HepG2 (cell line): ENCODE data around the gene PMS2. TPM values are rescaled to one million over a fixed set of nuclear protein-coding genes. Genes with fewer than 3 reads are reported as not detected.
"Not testable (repeated sequence)": the region's sequence is repeated elsewhere in the genome, so short reads cannot be mapped to it uniquely, and the experiment has no call there.

Experiments
- ATAC-seq: fragments of 200-7000 bp; cut with Tn5 transposase; 3 replicates; pipeline ENCODE4 v1.9.1; 2020; ENCODE audit warnings: mild to moderate bottlenecking, moderate library complexity
- BruUV-seq: library from RNA; stranded (reverse); fragments of 400-500 nt; replicated peaks from 2 replicates; lab custom pipeline; 2021; lab: Mats Ljungman, UMichigan
- CTCF ChIA-PET: fragments of 300-600 bp; formaldehyde crosslinking; extraction: SDS; loops from one replicate; lab custom pipeline; 2021; ENCODE audit warnings: low total read pairs, inconsistent platforms, low intra/inter-chr PET ratio; lab: Yijun Ruan, JAX
- POLR2A ChIA-PET: fragments of 350-600 bp; sonication (Branson Sonifier 250); formaldehyde crosslinking; loops from one replicate; lab custom pipeline; 2020; ENCODE audit warnings: antibody characterized with exemption, inconsistent platforms; lab: Yijun Ruan, JAX
- DNase-seq: peaks from one replicate; pipeline ENCODE4 v3.0.0-alpha.2; 2015; ENCODE audit warnings: low spot score
- FAIRE-seq: peaks from 3 replicates; lab custom pipeline; 2011; peaks lifted over from hg19 to GRCh38; lab: Jason Lieb, UNC
- H2AFZ ChIP-seq: one replicate; pipeline ENCODE4 v1.6.1; 2011; ENCODE audit warnings: low read length, inconsistent platforms
- H3K27ac ChIP-seq: fragments of 300-600 bp; 3 replicates; pipeline ENCODE4 v1.8.0; 2011; ENCODE audit warnings: mixed run types, mild to moderate bottlenecking, mixed read lengths, low read length, inconsistent platforms; ENCODE audit not compliant: insufficient read depth; ENCODE audit errors: extremely low read length
- H3K27me3 ChIP-seq, 2 experiments: fragments of 200-600 bp in 1 of 2; 2 replicates in 1 of 2; 3 replicates in 1 of 2; pipeline versions ENCODE4 v1.6.0 to v1.8.0; 2011; ENCODE audit warnings: low read length in 2 of 2, mild to moderate bottlenecking in 2 of 2, moderate library complexity in 2 of 2, inconsistent platforms in 1 of 2; ENCODE audit not compliant: insufficient read depth in 2 of 2, control insufficient read depth in 1 of 2
- H3K36me3 ChIP-seq, 2 experiments: fragments of 200-600 bp in 1 of 2; replicated peaks in 1 of 2; 2 replicates in 1 of 2; 3 replicates in 1 of 2; pipeline versions ENCODE4 v1.5.1 to v1.8.0; 2011; ENCODE audit warnings: low read length in 2 of 2, inconsistent platforms in 1 of 2; ENCODE audit not compliant: insufficient read depth in 2 of 2, control insufficient read depth in 1 of 2
- H3K4me1 ChIP-seq: 2 replicates; pipeline ENCODE4 v1.5.1; 2012; ENCODE audit warnings: low read length, inconsistent platforms; ENCODE audit not compliant: insufficient read depth
- H3K4me2 ChIP-seq: 2 replicates; pipeline ENCODE4 v1.6.0; 2011; ENCODE audit warnings: low read depth, low read length, inconsistent platforms
- H3K4me3 ChIP-seq, 3 experiments: fragments of 200-600 bp in 1 of 3; sonication (generic), shearing (Covaris generic) in 1 of 3; replicated peaks in 1 of 3; 2 replicates each; pipeline ENCODE4 v1.5.1; 2011 to 2016; ENCODE audit warnings: low read length in 3 of 3, inconsistent platforms in 2 of 3, low read depth in 2 of 3, mild to moderate bottlenecking in 2 of 3, control low read depth in 1 of 3, mixed read lengths in 1 of 3; ENCODE audit not compliant: insufficient read depth in 1 of 3
- H3K79me2 ChIP-seq: one replicate; pipeline ENCODE4 v1.6.1; 2011; ENCODE audit warnings: low read length, inconsistent platforms; ENCODE audit not compliant: insufficient read depth
- H3K9ac ChIP-seq: 2 replicates; pipeline ENCODE4 v1.6.0; 2011; ENCODE audit warnings: mild to moderate bottlenecking, low read depth, low read length, inconsistent platforms; ENCODE audit not compliant: insufficient read depth
- H3K9me3 ChIP-seq: 2 replicates; pipeline ENCODE4 v1.5.1; 2012; ENCODE audit warnings: mild to moderate bottlenecking, low read length
- H4K20me1 ChIP-seq: 2 replicates; pipeline ENCODE4 v1.6.0; 2011; ENCODE audit warnings: inconsistent platforms, mild to moderate bottlenecking, low read length, moderate library complexity; ENCODE audit not compliant: insufficient read depth
- WGBS: methylation state at CpG from one replicate; pipeline ENCODE4 v1.1.6; 2017; ENCODE audit warnings: low lambda C conversion rate; 5-methylcytosine and 5-hydroxymethylcytosine counted together
- in situ Hi-C: cut with HindIII; loops from 2 replicates; pipeline ENCODE4 v1.10.0; 2017; ENCODE audit warnings: low pct_unique_long_range_greater_than_20kb; ENCODE audit not compliant: extremely low pct_ligation_motif_present
- intact Hi-C: fragments of 100-400 bp; cut with micrococcal nuclease; formaldehyde crosslinking; loops from one replicate; pipeline ENCODE4 v1.10.0; 2022; ENCODE audit not compliant: unreplicated experiment
- polyA plus RNA-seq, 8 experiments: library from polyadenylated mRNA; depleted of rRNA in 3 of 8; stranded (reverse) in 7 of 8; unstranded in 1 of 8; fragments of >200 nt; fragmentation: Illumina TruSeq in 4 of 8; extraction: Trizol in 4 of 8; gene quantifications; 2 replicates each; pipeline versions ENCODE4 v1.2.1 to v1.2.3, GENCODE V29; 2011 to 2016; ENCODE audit warnings: low read depth in 4 of 8, missing spikeins in 1 of 8, mixed read lengths in 1 of 8; ENCODE audit not compliant: insufficient read depth in 1 of 8
- total RNA-seq, 5 experiments: library from RNA; depleted of rRNA; stranded (reverse); fragments of >200 nt; fragmentation: Illumina TruSeq; extraction: Trizol; gene quantifications; 2 replicates each; pipeline ENCODE4 v1.2.3, GENCODE V29; 2016; ENCODE audit warnings: low read depth in 1 of 5

PMS2 gene
- total and polyA plus RNA-seq, 2 of the 13 experiments (the other 11 are each of a cell fraction or from before 2014, with no cell fraction given) = 6.3 to 11.4 TPM

DNA sequence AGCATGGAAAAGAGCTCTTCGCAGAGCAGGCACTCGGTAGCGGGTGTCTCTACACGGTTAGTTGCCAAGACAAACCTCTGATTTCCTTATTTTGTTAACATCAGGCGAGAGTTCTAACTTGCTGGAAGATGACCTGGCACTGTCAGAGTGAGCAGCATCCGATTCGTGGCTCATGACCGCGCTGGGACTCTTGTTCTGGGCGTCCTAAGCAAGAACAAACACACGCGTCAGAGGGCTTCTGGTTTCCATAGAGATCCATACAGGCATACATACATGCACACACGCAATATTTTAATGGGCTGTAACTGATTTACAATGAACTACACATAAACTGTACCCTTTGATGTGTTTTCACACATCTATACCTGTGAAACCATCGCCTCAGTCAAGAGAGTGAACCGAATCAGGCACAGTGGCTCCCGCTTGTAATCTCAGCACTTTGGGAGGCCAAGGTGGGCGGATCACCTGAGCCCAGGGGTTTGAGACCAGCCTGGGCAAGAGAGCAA is 73.9 kb downstream of the PMS2 start:
- ATAC-seq, in situ Hi-C loops: not testable (repeated sequence)

DNA sequence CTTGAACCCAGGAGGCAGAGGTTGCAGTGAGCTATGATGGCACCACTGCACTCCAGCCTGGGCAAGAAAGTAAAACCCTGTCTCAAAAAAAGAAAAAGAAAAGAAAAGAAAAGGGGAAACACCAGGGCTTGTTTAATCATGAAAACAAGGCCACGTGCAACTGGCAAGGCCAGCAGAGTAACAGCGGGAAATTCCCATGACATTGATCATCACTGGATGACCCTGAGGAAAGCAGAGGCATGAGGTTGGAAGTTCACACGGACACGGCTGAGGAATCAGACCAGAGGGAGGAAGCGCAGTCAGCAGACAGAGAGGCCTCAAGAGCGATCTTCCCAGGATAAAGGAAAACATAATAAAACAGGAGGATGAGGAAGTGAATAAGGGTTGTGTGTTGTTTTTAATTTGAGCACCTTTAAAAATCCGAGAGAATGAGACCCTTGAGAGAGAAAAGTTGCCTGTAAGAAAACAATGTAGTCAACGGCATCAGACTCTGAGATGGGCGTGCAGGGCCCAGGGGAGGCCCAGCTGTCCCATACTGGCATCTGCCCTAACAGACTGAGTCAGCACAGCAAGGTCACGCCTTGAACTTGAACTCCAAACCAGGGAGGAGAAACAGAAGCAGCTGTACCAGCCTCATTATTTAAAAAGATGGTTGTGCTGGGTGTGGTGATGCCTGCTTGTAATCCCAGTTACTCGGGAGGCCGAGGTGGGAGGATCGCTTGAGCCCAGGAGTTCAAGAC is 76.8 kb downstream of the PMS2 start:
- intact Hi-C loops, POLR2A ChIA-PET, CTCF ChIA-PET, H3K4me1 ChIP-seq, DNase-seq, H3K4me3 ChIP-seq, H3K79me2 ChIP-seq, H3K27ac ChIP-seq, H3K27me3 ChIP-seq, H3K9me3 ChIP-seq, H3K36me3 ChIP-seq, BruUV-seq, H4K20me1 ChIP-seq, H2AFZ ChIP-seq, H3K4me2 ChIP-seq, in situ Hi-C loops, H3K9ac ChIP-seq: not testable (repeated sequence)
- peak; percentile 83 for ATAC-seq
- FAIRE-seq = peak; percentile 98
- WGBS = 68% methylated on average over 4 of the region's 13 CpGs

More for the DNA sequence above, 73.9 kb downstream of the PMS2 start:
- intact Hi-C loops, H3K4me3 ChIP-seq, H3K4me2 ChIP-seq, CTCF ChIA-PET, H3K9me3 ChIP-seq, H2AFZ ChIP-seq, H3K36me3 ChIP-seq, H3K9ac ChIP-seq, H3K4me1 ChIP-seq, H3K27me3 ChIP-seq, H3K27ac ChIP-seq, FAIRE-seq, BruUV-seq, POLR2A ChIA-PET, H4K20me1 ChIP-seq, DNase-seq, H3K79me2 ChIP-seq: not testable (repeated sequence)
- no CpG with 5 or more reads among the region's 17 CpGs for WGBS
